Memory B cell (primary cell): ENCODE data around the gene CCM2.

Experiments
- ATAC-seq: fragments of 150-1000 bp; cut with Tn5 transposase; 2 replicates; pipeline ENCODE4 v1.10.0; 2021; ENCODE audit warnings: low read depth, mild to moderate bottlenecking, moderate library complexity
- DNase-seq, 2 donors: peaks; one replicate each; pipeline ENCODE4 v3.0.0; 2022; ENCODE audit warnings: low spot score in 2 of 2
- H3K27ac Mint-ChIP-seq: one replicate; pipeline ENCODE4 v1.8.0; 2022; ENCODE audit warnings: mild to moderate bottlenecking, moderate library complexity, mixed read lengths
- H3K27me3 Mint-ChIP-seq: one replicate; pipeline ENCODE4 v1.8.0; 2022; ENCODE audit warnings: mixed read lengths
- H3K36me3 Mint-ChIP-seq: one replicate; pipeline ENCODE4 v1.8.0; 2022; ENCODE audit warnings: mild to moderate bottlenecking, mixed read lengths
- H3K4me1 Mint-ChIP-seq: one replicate; pipeline ENCODE4 v1.8.0; 2022; ENCODE audit warnings: mixed read lengths
- H3K4me3 Mint-ChIP-seq: one replicate; pipeline ENCODE4 v1.8.0; 2022; ENCODE audit warnings: mild to moderate bottlenecking, moderate library complexity, mixed read lengths
- H3K9me3 Mint-ChIP-seq: one replicate; pipeline ENCODE4 v1.8.0; 2022; ENCODE audit warnings: mixed read lengths

The CCM2 gene

DNA sequence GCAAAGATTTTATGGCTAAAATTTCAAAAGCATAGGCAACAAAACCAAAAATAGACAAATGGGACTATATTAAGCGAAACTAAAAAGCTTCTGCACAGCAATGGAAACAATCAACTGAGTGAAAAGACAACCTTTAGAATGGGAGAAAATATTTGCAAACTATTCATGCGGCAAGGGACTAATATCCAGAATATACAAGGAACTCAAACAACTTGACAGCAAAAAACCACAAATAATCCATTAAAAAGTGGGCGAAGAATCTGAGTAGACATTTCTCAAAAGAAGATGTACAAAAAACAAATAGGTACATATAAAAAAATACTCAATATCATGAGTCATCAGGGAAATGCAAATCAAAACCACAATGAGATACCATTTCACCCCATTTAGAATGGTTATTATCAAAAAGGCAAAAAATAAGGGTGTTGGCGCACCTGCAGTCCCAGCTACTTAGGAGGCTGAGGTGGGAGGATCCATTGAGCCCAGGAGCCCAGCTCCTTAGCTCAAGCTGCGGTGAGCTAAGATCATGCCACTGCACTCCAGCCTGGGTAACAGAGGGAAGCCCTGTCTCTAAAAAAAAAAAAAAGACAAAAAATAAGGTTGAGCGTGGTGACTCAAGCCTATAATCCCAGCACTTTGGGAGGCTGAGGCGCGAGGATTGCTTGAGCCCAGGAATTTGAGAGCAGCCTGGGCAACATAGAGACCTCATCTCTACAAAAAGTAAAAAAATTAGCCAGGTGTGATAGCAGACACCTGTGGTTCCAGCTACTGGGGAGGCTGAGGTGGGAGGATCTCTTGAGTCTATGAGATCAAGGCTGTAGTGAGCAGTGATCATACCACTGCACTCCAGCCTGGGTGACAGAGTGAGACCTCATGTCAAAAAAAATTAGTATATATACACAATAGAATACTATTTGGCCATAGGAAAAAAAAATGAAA is 4.2 kb upstream of the CCM2 start:
- Mint-ChIP-seq H3K36me3 (no peaks in the 10 kb centered on the region), H3K27me3 (no peaks in the 10 kb centered on the region), H3K27ac (peak overlapping the region; percentile 48), H3K9me3 (no peaks in the 10 kb centered on the region), H3K4me3 (peak overlapping the region; percentile 71), H3K4me1 (peaks cover 28% of the 10 kb centered on the region)
- ATAC-seq (no peak), DNase-seq (no peak)

DNA sequence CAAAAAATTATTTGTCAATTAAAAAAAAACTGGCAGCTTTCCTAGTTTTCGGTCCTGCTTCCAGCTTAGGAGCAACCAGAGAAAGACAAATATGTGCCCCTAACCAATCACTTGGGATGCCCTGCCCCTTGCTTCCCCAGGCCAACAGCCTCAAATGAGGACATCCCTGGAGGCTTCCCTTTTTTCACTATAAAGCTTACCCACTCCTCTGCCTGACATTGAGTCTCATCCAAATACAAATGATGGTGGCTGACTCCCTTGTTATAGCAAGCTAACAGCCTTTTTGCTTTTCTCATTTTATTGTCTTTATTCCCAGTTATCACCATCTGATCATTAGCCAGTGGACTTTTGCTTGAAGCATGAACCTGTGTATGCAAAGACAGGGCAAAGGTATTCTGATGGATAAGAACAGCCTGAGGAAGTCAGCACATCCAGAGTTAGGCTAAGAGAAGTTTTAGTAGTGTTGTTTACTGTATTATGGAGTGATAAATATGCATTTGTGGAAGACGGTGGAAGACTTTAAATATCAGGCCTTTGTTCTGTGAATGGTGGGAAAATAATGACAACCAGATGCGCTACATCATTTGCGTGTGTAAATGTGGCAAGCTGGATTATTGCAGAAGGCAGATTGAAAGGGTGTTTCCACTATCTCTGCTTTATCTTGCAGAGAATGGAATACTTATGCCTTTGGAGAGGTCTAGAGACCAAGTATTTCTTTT is 1.7 kb upstream of the CCM2 start:
- Mint-ChIP-seq H3K4me3 (peak overlapping the region; percentile 55), H3K27me3 (no peaks in the 10 kb centered on the region), H3K4me1 (peaks cover 36% of the 10 kb centered on the region), H3K9me3 (no peaks in the 10 kb centered on the region), H3K36me3 (peaks cover 2% of the 10 kb centered on the region), H3K27ac (no peak overlapping the region)
- ATAC-seq (no peak), DNase-seq (no peak)

DNA sequence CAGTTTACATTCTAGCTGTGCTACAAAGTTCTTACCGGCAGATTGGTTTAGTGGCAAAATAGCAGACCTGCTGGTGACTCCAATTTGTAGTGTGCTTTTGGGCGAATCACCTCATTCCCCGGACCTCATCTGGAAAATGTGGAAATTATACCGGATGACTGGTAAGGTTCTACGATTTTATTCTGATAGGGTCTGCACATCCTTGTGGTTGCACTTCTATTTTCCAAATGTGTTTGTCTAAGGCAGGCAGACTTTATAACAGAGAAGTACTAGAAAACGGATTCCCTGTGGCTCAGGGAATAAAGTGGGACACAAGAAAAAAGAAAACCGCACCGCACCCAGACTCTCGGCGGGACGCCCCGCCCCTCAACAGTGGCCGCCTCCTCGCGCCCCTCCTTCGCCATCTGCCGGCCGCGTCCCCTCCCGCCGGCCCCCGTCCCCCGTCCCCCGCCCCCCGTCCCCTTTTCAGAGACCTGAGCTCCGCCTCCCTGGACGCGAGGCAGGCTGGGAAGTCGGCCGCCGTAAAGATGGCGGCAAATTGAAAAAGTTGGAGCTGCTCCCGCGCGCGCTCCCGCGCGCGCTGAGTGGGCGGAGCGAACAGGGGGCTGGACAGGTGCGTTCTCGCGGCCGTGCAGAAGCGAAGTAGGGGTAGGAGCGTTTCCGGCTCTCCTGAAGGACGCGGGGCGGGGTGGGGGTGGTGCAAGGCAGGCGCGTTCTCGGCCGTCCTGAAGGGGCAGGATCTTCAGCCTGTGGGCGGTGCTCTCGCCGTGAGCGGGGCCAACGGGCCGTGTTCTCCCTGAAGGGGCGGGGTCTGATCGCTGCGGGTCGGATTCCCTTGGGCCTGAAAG is 532 bp upstream of the CCM2 start:
- DNase-seq (peak; percentile 95 to 98), ATAC-seq (peak; percentile 77)
- H3K27ac Mint-ChIP-seq = peak overlapping the region; percentile 80
- H3K36me3 Mint-ChIP-seq = peaks cover 2% of the 10 kb centered on the region
- peaks cover 38% of the 10 kb centered on the region for H3K4me1 Mint-ChIP-seq
- H3K4me3 Mint-ChIP-seq = peak overlapping the region; percentile 97
- H3K27me3 Mint-ChIP-seq = no peaks in the 10 kb centered on the region
- H3K9me3 Mint-ChIP-seq = no peaks in the 10 kb centered on the region

DNA sequence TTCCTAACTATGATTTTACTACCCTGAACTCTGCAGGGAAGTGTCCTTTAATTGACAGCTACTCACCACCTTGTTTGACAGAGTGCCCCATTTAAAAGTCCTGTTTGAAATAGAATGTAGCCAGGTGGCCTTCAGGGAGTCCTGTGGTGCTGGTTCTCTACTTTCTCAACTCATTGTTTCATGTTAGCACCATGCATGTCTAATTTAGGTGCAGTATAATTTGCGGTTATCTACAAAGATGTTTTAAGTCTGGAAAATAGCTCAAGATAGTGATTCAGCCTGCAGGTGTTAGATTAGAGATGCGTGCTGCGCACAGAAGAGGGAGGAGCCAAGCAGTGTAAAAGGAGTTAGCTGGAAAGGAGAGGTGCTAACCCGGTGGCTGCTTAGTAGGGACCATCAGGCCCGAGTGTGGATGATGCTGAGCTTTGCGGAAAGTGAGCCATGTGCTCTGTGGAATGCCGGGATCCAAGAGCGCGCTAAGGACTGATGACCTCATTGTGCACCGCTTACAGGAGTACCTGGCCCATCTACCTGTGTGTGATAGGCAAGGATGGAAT is 1.2 kb downstream of the CCM2 start:
- Mint-ChIP-seq H3K4me1 (peaks cover 32% of the 10 kb centered on the region), H3K9me3 (no peaks in the 10 kb centered on the region), H3K27ac (peak overlapping the region; percentile 80), H3K27me3 (no peaks in the 10 kb centered on the region), H3K4me3 (peak overlapping the region; percentile 97), H3K36me3 (peaks cover 6% of the 10 kb centered on the region)
- DNase-seq (no peak), ATAC-seq (peak; percentile 34)

DNA sequence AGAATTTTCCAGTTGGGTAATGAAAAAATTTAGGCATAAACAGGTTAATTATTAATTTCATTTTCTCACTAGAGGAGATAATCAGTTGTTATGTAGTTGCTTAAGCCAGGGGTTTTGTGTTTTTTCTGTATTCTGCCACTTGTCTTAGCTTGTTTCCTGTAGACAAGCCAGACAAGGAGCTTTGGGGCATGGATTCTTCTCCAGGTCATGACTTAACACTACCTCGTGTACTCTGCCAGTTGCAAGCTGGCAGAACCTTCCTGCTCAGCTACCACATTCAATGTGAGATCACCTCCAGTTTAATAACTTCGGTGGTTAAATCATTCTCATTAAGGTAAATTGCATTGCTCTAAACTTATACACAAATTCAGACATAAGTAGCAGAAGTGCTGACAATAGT is 1.8 kb downstream of the CCM2 start:
- peaks cover 27% of the 10 kb centered on the region for H3K4me1 Mint-ChIP-seq
- no peaks in the 10 kb centered on the region for H3K9me3 Mint-ChIP-seq
- no peak overlapping the region for H3K4me3 Mint-ChIP-seq
- ATAC-seq = no peak
- H3K36me3 Mint-ChIP-seq = peaks cover 6% of the 10 kb centered on the region
- DNase-seq = no peak
- peak overlapping the region; percentile 80 for H3K27ac Mint-ChIP-seq
- no peaks in the 10 kb centered on the region for H3K27me3 Mint-ChIP-seq

DNA sequence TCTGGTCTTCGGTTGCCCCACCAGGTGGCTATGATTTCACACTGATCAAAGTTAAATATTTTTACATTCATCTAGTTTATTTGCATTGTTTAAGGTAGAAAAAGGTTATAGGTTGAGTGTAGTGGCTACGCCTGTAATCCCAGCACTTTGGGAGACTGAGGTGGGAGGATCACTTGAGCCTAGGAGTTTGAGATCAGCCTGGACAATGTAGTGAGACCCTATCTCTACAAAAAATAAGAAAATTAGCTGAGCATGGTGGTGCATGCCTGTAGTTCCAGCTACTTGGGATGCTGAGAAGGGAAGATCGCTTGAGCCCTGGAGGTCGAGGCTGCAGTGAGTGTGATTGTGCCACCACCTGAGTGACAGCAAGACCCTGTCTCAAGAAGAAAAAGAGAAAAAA is 3.8 kb downstream of the CCM2 start:
- peaks cover 6% of the 10 kb centered on the region for H3K36me3 Mint-ChIP-seq
- H3K4me1 Mint-ChIP-seq = peaks cover 32% of the 10 kb centered on the region
- ATAC-seq (no peak), DNase-seq (no peak)
- no peaks in the 10 kb centered on the region for H3K9me3 Mint-ChIP-seq
- no peak overlapping the region for H3K4me3 Mint-ChIP-seq
- H3K27ac Mint-ChIP-seq = no peak overlapping the region
- no peaks in the 10 kb centered on the region for H3K27me3 Mint-ChIP-seq

DNA sequence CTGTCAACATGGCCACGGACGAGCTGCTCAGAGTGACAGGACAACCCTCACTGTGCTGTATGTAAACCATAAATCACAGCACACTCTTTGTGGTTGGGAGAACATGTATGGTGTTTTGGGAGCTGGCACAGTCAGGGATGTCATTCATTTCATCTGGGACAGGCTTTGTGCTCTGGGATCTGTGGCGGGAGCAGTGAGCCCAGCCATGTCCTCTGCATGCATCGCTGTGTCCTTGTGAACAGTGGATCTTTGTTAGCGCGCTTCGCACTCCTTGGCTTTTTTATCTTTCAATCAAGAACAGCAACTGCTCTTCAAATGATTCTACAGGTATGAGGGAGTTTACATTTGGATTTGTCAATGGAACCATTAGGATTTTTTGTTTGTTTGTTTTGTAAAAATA is 7.1 kb downstream of the CCM2 start:
- DNase-seq (no peak), ATAC-seq (no peak)
- H3K4me3 Mint-ChIP-seq = no peak overlapping the region
- peaks cover 6% of the 10 kb centered on the region for H3K36me3 Mint-ChIP-seq
- no peaks in the 10 kb centered on the region for H3K27me3 Mint-ChIP-seq
- peaks cover 27% of the 10 kb centered on the region for H3K4me1 Mint-ChIP-seq
- H3K9me3 Mint-ChIP-seq = no peaks in the 10 kb centered on the region
- peak overlapping the region; percentile 50 for H3K27ac Mint-ChIP-seq

DNA sequence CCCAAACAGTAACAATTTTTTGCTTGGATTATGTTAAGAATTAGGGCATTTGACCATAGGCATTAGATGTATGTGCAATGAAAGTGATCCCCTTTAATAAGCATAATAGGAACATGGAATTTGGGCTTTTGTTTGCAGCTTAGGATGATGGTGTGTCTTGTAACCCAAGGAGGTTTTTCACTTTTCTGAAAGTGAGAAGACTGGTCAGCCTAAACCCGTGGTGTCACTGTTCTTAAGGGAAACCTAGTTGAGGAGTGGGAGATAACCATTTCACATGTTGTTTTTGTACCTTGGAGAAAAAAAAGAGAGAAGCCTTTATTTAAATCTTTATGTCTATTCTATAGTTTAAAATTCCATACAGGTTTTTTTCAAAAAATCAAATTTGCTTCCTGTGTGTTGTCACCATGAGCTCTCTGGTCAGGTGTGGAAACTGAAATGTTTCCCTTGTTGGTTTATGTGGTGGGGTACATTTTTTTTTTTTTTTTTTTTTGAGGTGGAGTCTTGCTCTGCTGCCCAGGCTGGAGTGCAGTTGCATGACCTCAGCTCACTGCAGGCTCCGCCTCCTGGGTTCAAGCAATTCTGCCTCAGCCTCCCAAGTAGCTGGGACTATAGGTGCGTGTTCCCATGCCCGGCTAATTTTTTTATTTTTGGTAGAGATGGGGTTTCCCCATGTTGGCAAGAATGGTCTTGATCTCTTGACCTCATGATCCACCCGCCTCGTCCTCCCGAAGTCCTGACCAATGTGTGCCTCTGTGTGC is 7.7 kb downstream of the CCM2 start:
- H3K27ac Mint-ChIP-seq = peak overlapping the region; percentile 50
- DNase-seq (no peak), ATAC-seq (peak; percentile 60)
- H3K36me3 Mint-ChIP-seq = peaks cover 7% of the 10 kb centered on the region
- H3K27me3 Mint-ChIP-seq = no peaks in the 10 kb centered on the region
- H3K4me3 Mint-ChIP-seq = no peak overlapping the region
- H3K4me1 Mint-ChIP-seq = peaks cover 27% of the 10 kb centered on the region
- H3K9me3 Mint-ChIP-seq = no peaks in the 10 kb centered on the region

DNA sequence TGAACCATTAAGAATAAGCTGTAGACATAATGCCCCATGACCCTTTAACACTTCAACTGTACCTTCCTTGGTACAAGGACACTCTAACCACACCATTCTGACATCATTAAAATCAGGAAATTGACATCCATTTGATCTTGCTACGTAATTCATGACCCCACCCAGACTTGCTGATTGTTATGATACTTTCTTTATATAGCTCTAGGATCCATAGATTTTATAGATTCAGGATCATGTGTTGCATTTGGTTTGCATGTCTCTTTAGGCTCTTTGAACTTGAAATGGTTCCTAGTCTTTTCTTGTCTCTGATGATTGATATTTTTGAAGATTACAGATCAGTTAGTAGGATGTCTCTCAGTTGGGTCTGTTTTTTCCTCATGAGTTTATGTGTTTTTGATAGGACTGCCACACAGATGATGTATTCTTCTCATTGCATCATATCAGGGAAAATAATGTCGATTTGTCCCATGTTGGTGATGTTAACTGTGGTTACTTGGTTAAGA is 13.5 kb downstream of the CCM2 start:
- DNase-seq = no peak
- ATAC-seq = no peak
- Mint-ChIP-seq H3K27ac (peak overlapping the region; percentile 58), H3K27me3 (no peaks in the 10 kb centered on the region), H3K4me1 (peaks cover 20% of the 10 kb centered on the region), H3K36me3 (peaks cover 5% of the 10 kb centered on the region), H3K9me3 (no peaks in the 10 kb centered on the region), H3K4me3 (no peak overlapping the region)

DNA sequence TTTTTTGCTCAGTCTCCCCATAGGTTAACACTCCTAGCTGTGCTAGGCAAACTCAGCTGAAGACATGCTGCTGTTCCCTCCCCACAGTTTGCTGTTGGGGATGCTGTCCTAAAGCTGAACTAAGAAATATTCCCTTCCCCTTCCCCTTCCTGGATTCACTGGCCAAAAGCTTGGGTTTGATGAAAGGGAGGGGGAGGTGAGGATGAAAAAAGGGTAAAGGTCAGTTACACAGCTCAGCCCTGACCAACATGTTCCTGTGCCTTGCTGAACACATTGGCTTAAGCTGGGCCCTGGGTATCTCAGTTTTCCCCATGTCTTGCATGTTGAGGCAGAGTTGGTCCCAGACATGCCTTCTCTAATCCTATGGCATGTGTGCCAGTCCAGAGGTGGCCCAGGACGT is 15.3 kb downstream of the CCM2 start:
- Mint-ChIP-seq H3K9me3 (no peaks in the 10 kb centered on the region), H3K4me1 (peaks cover 17% of the 10 kb centered on the region), H3K27ac (no peak overlapping the region), H3K4me3 (no peak overlapping the region), H3K36me3 (peaks cover 9% of the 10 kb centered on the region), H3K27me3 (no peaks in the 10 kb centered on the region)
- DNase-seq (no peak), ATAC-seq (no peak)

DNA sequence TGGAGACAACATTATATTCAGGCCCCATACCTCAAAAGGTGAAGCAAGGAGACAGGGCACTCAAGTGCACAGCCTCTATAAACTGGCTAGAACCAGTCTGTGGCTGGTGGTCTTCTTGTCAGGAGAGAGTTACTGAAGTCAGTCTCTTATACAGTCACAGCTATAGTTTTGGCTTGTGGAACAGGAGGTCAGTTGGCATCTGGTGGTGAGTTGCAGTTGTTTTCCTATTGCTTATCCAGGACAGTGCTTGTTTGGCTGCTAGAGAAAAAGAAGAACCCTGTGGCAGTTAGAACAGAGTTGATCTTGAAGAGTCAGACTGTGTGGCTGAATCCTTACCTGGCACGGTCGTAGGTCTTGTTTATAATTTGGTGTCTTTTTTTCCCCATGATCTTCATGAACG is 17.3 kb downstream of the CCM2 start:
- H3K4me3 Mint-ChIP-seq = no peak overlapping the region
- no peak for ATAC-seq
- peaks cover 29% of the 10 kb centered on the region for H3K4me1 Mint-ChIP-seq
- DNase-seq = no peak
- H3K36me3 Mint-ChIP-seq = peaks cover 12% of the 10 kb centered on the region
- no peaks in the 10 kb centered on the region for H3K27me3 Mint-ChIP-seq
- H3K27ac Mint-ChIP-seq = no peak overlapping the region
- H3K9me3 Mint-ChIP-seq = no peaks in the 10 kb centered on the region

DNA sequence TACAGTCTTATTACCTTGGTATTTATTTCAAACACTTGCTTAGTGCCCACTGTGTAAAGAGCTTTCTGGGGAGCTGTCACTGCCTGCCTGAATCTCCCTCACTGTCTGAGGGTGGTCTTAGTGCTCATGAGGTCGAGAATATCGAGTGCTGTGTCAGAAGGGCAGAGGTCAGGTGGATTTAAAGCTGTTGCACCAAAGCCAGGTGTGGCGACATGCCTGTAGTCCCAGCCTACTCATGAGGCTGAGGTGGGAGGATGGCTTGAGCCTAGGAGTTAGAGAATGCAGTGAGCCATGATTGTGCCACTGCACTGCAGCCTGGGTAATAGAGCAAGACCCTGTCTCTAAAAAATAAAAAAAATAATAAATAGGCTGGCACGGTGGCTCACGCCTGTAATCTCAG is 20.9 kb downstream of the CCM2 start:
- Mint-ChIP-seq H3K4me1 (peaks cover 25% of the 10 kb centered on the region), H3K27ac (no peak overlapping the region), H3K36me3 (peaks cover 18% of the 10 kb centered on the region), H3K27me3 (no peaks in the 10 kb centered on the region), H3K9me3 (peaks cover 2% of the 10 kb centered on the region), H3K4me3 (no peak overlapping the region)
- no peak for DNase-seq
- no peak for ATAC-seq
